Measurements from ENCODE around the gene PDLIM5.

GRCh38 chr4:94714365-94715160 is 262.8 kb downstream of the PDLIM5 start:
- no peak for TF ChIP-seq CTCF (IDR thresholded peaks at IDR 0.05)
- no peak for TF ChIP-seq POLR2A (IDR thresholded peaks at IDR 0.05)
- no peak for TF ChIP-seq POLR2AphosphoS5 (IDR thresholded peaks at IDR 0.05; ENCODE audit: insufficient read depth in 1 of 2, low read depth in 1 of 2)

Data from vagina (tissue), 2 donors.